GM12878 (cell line): Measurements from ENCODE around the gene RALGPS1. TPM values are rescaled to one million over a fixed set of nuclear protein-coding genes. Genes with fewer than 3 reads are reported as not detected.

Experiments used
- ATAC-seq: fragments of 200-7000 bp; cut with Tn5 transposase; 3 replicates; pipeline ENCODE4 v1.9.1; 2020; ENCODE audit warnings: mild to moderate bottlenecking, moderate library complexity
- BruUV-seq: library from RNA; stranded (reverse); fragments of 400-500 nt; replicated peaks from 2 replicates; lab custom pipeline; 2021; lab: Mats Ljungman, UMichigan
- CTCF ChIA-PET: fragments of 300-600 bp; sonication (Branson Sonifier 250); formaldehyde crosslinking; extraction: SDS; loops from one replicate; lab custom pipeline; 2021; ENCODE audit warnings: inconsistent platforms; lab: Yijun Ruan, JAX
- POLR2A ChIA-PET: fragments of 350-600 bp; formaldehyde crosslinking; extraction: SDS; loops from one replicate; lab custom pipeline; 2021; ENCODE audit warnings: inconsistent platforms; lab: Charles Lee
- RAD21 ChIA-PET: fragments of 300-600 bp; sonication (Branson Sonifier 250); formaldehyde crosslinking; loops from one replicate; lab custom pipeline; 2023; ENCODE audit warnings: antibody characterized with exemption; ENCODE audit not compliant: unreplicated experiment; lab: Charles Lee
- SMC1A ChIA-PET: fragments of 300-600 bp; sonication (Branson Sonifier 250); formaldehyde crosslinking; loops from one replicate; lab custom pipeline; 2023; ENCODE audit not compliant: unreplicated experiment, uncharacterized antibody; lab: Charles Lee
- DNase-seq: peaks from one replicate; pipeline ENCODE4 v3.0.0-alpha.2; 2011; ENCODE audit warnings: low read depth, low spot score
- FAIRE-seq: peaks from 3 replicates; lab custom pipeline; 2011; peaks lifted over from hg19 to GRCh38; lab: Jason Lieb, UNC
- H2AFZ ChIP-seq: 2 replicates; pipeline ENCODE4 v1.6.0; 2011; ENCODE audit warnings: low read depth, low read length, control low read depth; ENCODE audit not compliant: control insufficient read depth
- H3K27ac ChIP-seq: 2 replicates; pipeline ENCODE4 v1.5.1; 2011; ENCODE audit warnings: control low read depth; ENCODE audit not compliant: control insufficient read depth, insufficient read depth
- H3K27me3 ChIP-seq, 2 experiments: replicated peaks in 1 of 2; 2 replicates each; pipeline versions ENCODE4 v1.6.0 to v1.6.1; 2011; ENCODE audit warnings: low read length in 1 of 2; ENCODE audit not compliant: control insufficient read depth in 2 of 2, insufficient read depth in 2 of 2
- H3K36me3 ChIP-seq, 2 experiments: 2 replicates each; pipeline ENCODE4 v1.5.1; 2011; ENCODE audit warnings: low read length in 1 of 2; ENCODE audit not compliant: control insufficient read depth in 2 of 2, insufficient read depth in 2 of 2
- H3K4me1 ChIP-seq: 2 replicates; pipeline ENCODE4 v1.6.1; 2011; ENCODE audit warnings: mild to moderate bottlenecking, low read length, moderate library complexity, mixed read lengths; ENCODE audit not compliant: control insufficient read depth, insufficient read depth
- H3K4me2 ChIP-seq: 2 replicates; pipeline ENCODE4 v1.6.0; 2011; ENCODE audit warnings: control low read depth; ENCODE audit not compliant: control insufficient read depth, insufficient read depth
- H3K4me3 ChIP-seq: fragments of 200-600 bp; sonication (generic); 2 replicates; pipeline ENCODE4 v1.5.1; 2016
- H3K79me2 ChIP-seq: 2 replicates; pipeline ENCODE4 v1.6.0; 2011; ENCODE audit warnings: low read length; ENCODE audit not compliant: control insufficient read depth, insufficient read depth
- H3K9ac ChIP-seq: 2 replicates; pipeline ENCODE4 v1.8.0; 2011; ENCODE audit warnings: low read length, control low read depth, mixed read lengths; ENCODE audit not compliant: control insufficient read depth, insufficient read depth
- H3K9me3 ChIP-seq: replicated peaks from 3 replicates; pipeline ENCODE4 v1.5.1; 2011; ENCODE audit warnings: mild to moderate bottlenecking, low read length; ENCODE audit not compliant: control insufficient read depth, insufficient read depth
- H4K20me1 ChIP-seq: 2 replicates; pipeline ENCODE4 v1.6.0; 2011; ENCODE audit not compliant: control insufficient read depth, insufficient read depth
- ASH2L ChIP-seq: fragments of 300-600, 200-600 bp; sonication (generic); IDR thresholded peaks from 2 replicates; pipeline ENCODE4 v1.6.1; 2017; ENCODE audit warnings: low read depth, mild to moderate bottlenecking, borderline replicate concordance
- BMI1 ChIP-seq: fragments of 450-650 bp; IDR thresholded peaks from 2 replicates; pipeline ENCODE4 v1.6.1; 2016; ENCODE audit warnings: mild to moderate bottlenecking, moderate library complexity, borderline replicate concordance
- EGR1 ChIP-seq, 2 experiments: IDR thresholded peaks; 1 replicate in 1 of 2; 2 replicates in 1 of 2; pipeline ENCODE4 v1.6.1; 2011 to 2012; ENCODE audit warnings: low read depth in 2 of 2, low read length in 2 of 2, borderline replicate concordance in 1 of 2, mild to moderate bottlenecking in 1 of 2, moderate library complexity in 1 of 2
- MTA2 ChIP-seq: fragments of 450-650 bp; IDR thresholded peaks from 2 replicates; pipeline ENCODE4 v1.6.1; 2016; ENCODE audit warnings: low read depth, mild to moderate bottlenecking, moderate library complexity
- NBN ChIP-seq: fragments of 450-650 bp; IDR thresholded peaks from 2 replicates; pipeline ENCODE4 v1.6.1; 2016
- NR2F1 ChIP-seq: fragments of 450-650 bp; conservative IDR thresholded peaks from 2 replicates; pipeline ENCODE4 v1.6.1; 2017; ENCODE audit warnings: mild to moderate bottlenecking
- RAD51 ChIP-seq: fragments of 450-650 bp; IDR thresholded peaks from 2 replicates; pipeline ENCODE4 v1.6.1; 2016; ENCODE audit warnings: moderate library complexity, mild to moderate bottlenecking, inconsistent platforms
- RELB ChIP-seq: fragments of 450-650 bp; IDR thresholded peaks from 2 replicates; pipeline ENCODE4 v1.6.1; 2017; ENCODE audit warnings: low read depth, mild to moderate bottlenecking, moderate library complexity
- SIN3A ChIP-seq: IDR thresholded peaks from 2 replicates; pipeline ENCODE4 v1.6.1; 2012; ENCODE audit warnings: low read depth, low read length, improper control_type of control experiment
- SPI1 ChIP-seq: IDR thresholded peaks from 2 replicates; pipeline ENCODE4 v1.6.1; 2011; ENCODE audit warnings: low read depth, mild to moderate bottlenecking, low read length, moderate library complexity, borderline replicate concordance; ENCODE audit not compliant: insufficient read depth
- STAT1 ChIP-seq: fragments of 450-650 bp; conservative IDR thresholded peaks from 2 replicates; pipeline ENCODE4 v1.6.1; 2014; ENCODE audit warnings: antibody characterized with exemption, mild to moderate bottlenecking
- TCF12 ChIP-seq: IDR thresholded peaks from 2 replicates; pipeline ENCODE4 v1.6.1; 2011; ENCODE audit warnings: low read depth, mild to moderate bottlenecking, low read length
- ZNF24 ChIP-seq: fragments of 450-650 bp; IDR thresholded peaks from 2 replicates; pipeline ENCODE4 v1.6.1; 2017; ENCODE audit warnings: antibody characterized with exemption, mild to moderate bottlenecking
- ZNF384 ChIP-seq: IDR thresholded peaks from 2 replicates; pipeline ENCODE4 v1.6.1; 2012; ENCODE audit warnings: low read depth, mild to moderate bottlenecking, low read length, improper control_type of control experiment, borderline replicate concordance
- ZNF622 ChIP-seq: fragments of 450-650 bp; IDR thresholded peaks from 2 replicates; pipeline ENCODE4 v1.6.1; 2017; ENCODE audit warnings: mild to moderate bottlenecking, inconsistent platforms
- WGBS: methylation state at CpG from one replicate; pipeline ENCODE4 v1.1.6; 2016; ENCODE audit warnings: low lambda C conversion rate; ENCODE audit not compliant: insufficient replicate concordance, insufficient coverage; ENCODE audit errors: missing lambda C conversion rate; 5-methylcytosine and 5-hydroxymethylcytosine counted together
- in situ Hi-C: fragments of 300-500 bp; cut with MboI; formaldehyde crosslinking; loops from 9 replicates; pipeline ENCODE4 v1.14.3; 2018; ENCODE audit warnings: mixed read lengths
- intact Hi-C: fragments of 100-400 bp; cut with micrococcal nuclease; formaldehyde crosslinking; loops from one replicate; pipeline ENCODE4 v1.14.2; 2022; ENCODE audit not compliant: unreplicated experiment
- polyA plus RNA-seq, 11 experiments: library from polyadenylated mRNA; depleted of rRNA in 4 of 11; unstranded in 6 of 11; stranded (reverse) in 5 of 11; fragments of >200 nt; fragmentation: Nextera tagmentation in 4 of 11; fragmentation: Illumina TruSeq in 1 of 11; extraction: Ambion mirVana in 4 of 11; extraction: Trizol in 1 of 11; gene quantifications; 1 replicate in 1 of 11; 2 replicates in 10 of 11; pipeline versions ENCODE4 v1.2.1 to v1.2.3, GENCODE V29; 2011 to 2016; ENCODE audit warnings: inconsistent platforms in 2 of 11, missing spikeins in 2 of 11, low read depth in 1 of 11
- total RNA-seq, 4 experiments: library from RNA; depleted of rRNA in 3 of 4; stranded (reverse); fragments of >200 nt in 3 of 4; fragmentation: Illumina TruSeq in 1 of 4; extraction: Trizol in 1 of 4; gene quantifications; 2 replicates each; pipeline versions ENCODE4 v1.2.1 to v1.2.3, GENCODE V29; 2013 to 2021

RALGPS1 gene
- total and polyA plus RNA-seq, 10 of the 15 experiments (the other 5 are each of a cell fraction or from before 2014, with no cell fraction given): 0.13 to 5.6 (median 2.7) TPM

GRCh38 chr9:127030814-127031740 is 116.5 kb downstream of the RALGPS1 start:
- Histone ChIP-seq H3K9me3 (no peaks in the 10 kb centered on the region), H3K4me1 (no peaks in the 10 kb centered on the region), H3K79me2 (no peaks in the 10 kb centered on the region), H2AFZ (no peak overlapping the region), H3K4me2 (no peak overlapping the region), H4K20me1 (no peaks in the 10 kb centered on the region), H3K27ac (no peak overlapping the region), H3K27me3 (no peaks in the 10 kb centered on the region), H3K9ac (no peak overlapping the region), H3K36me3 (no peaks in the 10 kb centered on the region), H3K4me3 (no peak overlapping the region)
- no peak for DNase-seq
- ChIA-PET RAD21 (no interaction called here), POLR2A (interaction anchor here (0.9 to 1.3 kb wide), 2 partner anchors 11 to 54 kb away, joined by 4 read pairs; no protein-coding TSS in a partner anchor), CTCF (no interaction called here), SMC1A (interaction anchor here (0.6 kb wide), 1 partner anchor 18 kb away, joined by 3 read pairs; no protein-coding TSS in a partner anchor)
- TF ChIP-seq SPI1 (peak; percentile 19; the same call in 1 of the 2 replicates), RAD51 (no peak)
- ATAC-seq: no peak
- FAIRE-seq: no peak
- BruUV-seq: no TSS peak
- intact Hi-C loops (no loop called here), in situ Hi-C loops (no loop called here)
- WGBS: 63% methylated on average over 9 of the region's 9 CpGs

DNA sequence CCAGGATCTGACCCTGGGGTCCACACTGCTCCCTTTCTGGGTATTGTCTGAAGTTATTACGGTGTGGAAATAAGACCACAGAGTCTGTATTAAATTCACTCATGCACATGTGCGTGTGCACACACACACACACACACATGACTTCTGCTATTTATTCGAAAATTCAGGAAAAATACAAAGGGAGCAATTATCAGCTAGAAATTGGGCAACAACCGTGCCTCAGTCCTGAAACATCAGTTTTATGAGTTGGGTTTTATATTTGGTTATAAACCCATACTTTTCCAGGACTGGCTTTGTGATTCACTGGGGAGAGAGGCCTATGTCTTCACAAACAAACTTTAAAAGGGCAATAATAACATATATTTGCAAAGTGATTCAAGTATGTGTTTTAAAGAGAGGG is 117.7 kb downstream of the RALGPS1 start:
- intact Hi-C loops (no loop called here), in situ Hi-C loops (no loop called here)
- 43% methylated on average over 4 of the region's 4 CpGs for WGBS
- Histone ChIP-seq H3K27ac (no peak overlapping the region), H3K4me3 (no peak overlapping the region), H3K27me3 (no peaks in the 10 kb centered on the region), H3K9ac (no peak overlapping the region), H3K36me3 (no peaks in the 10 kb centered on the region), H2AFZ (no peak overlapping the region), H3K79me2 (no peaks in the 10 kb centered on the region), H3K4me2 (no peak overlapping the region), H4K20me1 (no peaks in the 10 kb centered on the region), H3K9me3 (no peaks in the 10 kb centered on the region), H3K4me1 (no peaks in the 10 kb centered on the region)
- ChIA-PET RAD21 (no interaction called here), POLR2A (interaction anchor here (0.7 to 0.9 kb wide), 2 partner anchors 8 to 46 kb away, joined by 3 to 4 read pairs; no protein-coding TSS in a partner anchor), CTCF (no interaction called here), SMC1A (no interaction called here)
- DNase-seq (no peak), FAIRE-seq (no peak), ATAC-seq (no peak)
- BruUV-seq: no TSS peak
- TF ChIP-seq STAT1 (no peak), ZNF622 (no peak), ZNF384 (no peak), RELB (no peak), TCF12 (no peak), NR2F1 (no peak), EGR1 (IDR thresholded peaks at IDR 0.05; ENCODE audit: borderline replicate concordance in 1 of 2, low read depth in 2 of 2, low read length in 2 of 2) (no peak), BMI1 (no peak), ZNF24 (no peak), SIN3A (no peak), MTA2 (no peak), NBN (no peak), ASH2L (no peak)
